Suprapubic skin (tissue), 4 donors: ENCODE results near the gene MATR3. TPM values are rescaled to one million over a fixed set of nuclear protein-coding genes. Genes with fewer than 3 reads are reported as not detected.

Source experiments
- DNase-seq, 2 donors: peaks; one replicate each; pipeline ENCODE4 v3.0.0-alpha.2; 2019; ENCODE audit warnings: low spot score in 2 of 2
- H3K27ac ChIP-seq: fragments of 200-600 bp; sonication (generic); one replicate; pipeline ENCODE4 v1.5.1; 2019
- H3K27me3 ChIP-seq: fragments of 200-600 bp; sonication (generic); one replicate; pipeline ENCODE4 v1.5.1; 2019
- H3K36me3 ChIP-seq: fragments of 200-600 bp; sonication (generic); one replicate; pipeline ENCODE4 v1.5.1; 2019
- H3K4me1 ChIP-seq: fragments of 200-600 bp; sonication (generic); one replicate; pipeline ENCODE4 v1.5.1; 2019
- H3K4me3 ChIP-seq: fragments of 200-600 bp; sonication (generic); one replicate; pipeline ENCODE4 v1.5.1; 2019; ENCODE audit warnings: mild to moderate bottlenecking
- H3K9me3 ChIP-seq: fragments of 200-600 bp; sonication (generic); one replicate; pipeline ENCODE4 v1.5.1; 2019
- EP300 ChIP-seq: sonication (generic); formaldehyde crosslinking; IDR thresholded peaks from one replicate; pipeline ENCODE4 v1.6.1; 2017; ENCODE audit warnings: antibody characterized with exemption
- POLR2A ChIP-seq, 2 donors: fragments of 450-650 bp; IDR thresholded peaks; one replicate each; pipeline ENCODE4 v1.6.1; 2017; ENCODE audit warnings: antibody characterized with exemption in 2 of 2, mild to moderate bottlenecking in 2 of 2, moderate library complexity in 2 of 2
- POLR2AphosphoS5 ChIP-seq, 3 donors: sonication (generic); formaldehyde crosslinking; IDR thresholded peaks; one replicate each; pipeline ENCODE4 v1.6.1; 2017; ENCODE audit warnings: antibody characterized with exemption in 3 of 3
- WGBS: methylation state at CpG from one replicate; pipeline ENCODE4 v1.1.5; 2018; 5-methylcytosine and 5-hydroxymethylcytosine counted together
- total RNA-seq, 4 donors: library from RNA; depleted of rRNA; stranded (reverse); fragments of >200 nt; gene quantifications; one replicate each; pipeline ENCODE4 v1.1.0, GENCODE V29; 2016
- TF ChIP-seq, protein P1 (sequence below), 2 donors: fragments of 200-600 bp in 1 of 2; fragments of 450-650 bp in 1 of 2; sonication (generic) in 1 of 2; IDR thresholded peaks; one replicate each; pipeline ENCODE4 v1.5.1; 2016 to 2019; ENCODE audit warnings: antibody characterized with exemption in 2 of 2, mild to moderate bottlenecking in 1 of 2, moderate library complexity in 1 of 2

Gene MATR3
- total RNA-seq, 4 donors from 2014 or later = 115 to 192 (median 129) TPM

DNA sequence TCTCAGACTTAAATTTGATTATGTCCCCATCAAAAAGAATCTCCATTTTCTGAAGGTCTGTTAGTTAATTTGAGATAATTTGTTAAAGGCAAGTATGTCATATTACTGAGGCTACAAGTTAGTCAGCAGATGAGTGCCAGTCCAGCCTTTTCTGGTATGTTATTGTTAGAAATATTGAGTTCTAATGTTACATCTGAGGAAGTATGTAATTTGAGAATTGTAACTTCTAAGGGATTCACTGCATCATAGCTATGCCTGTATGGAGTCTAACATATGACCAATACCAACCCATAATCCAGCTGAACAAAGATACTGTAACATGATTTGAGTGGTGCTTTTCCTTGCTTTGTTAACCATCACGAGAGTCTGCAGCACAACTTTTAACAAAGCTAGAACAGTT lies 75.6 kb downstream of the MATR3 start:
- H3K27me3 ChIP-seq = no peaks in the 10 kb centered on the region
- TF ChIP-seq POLR2AphosphoS5 (IDR thresholded peaks at IDR 0.05) (no peak), POLR2A (IDR thresholded peaks at IDR 0.05) (no peak), EP300 (no peak)
- TF ChIP-seq, protein P1, sequence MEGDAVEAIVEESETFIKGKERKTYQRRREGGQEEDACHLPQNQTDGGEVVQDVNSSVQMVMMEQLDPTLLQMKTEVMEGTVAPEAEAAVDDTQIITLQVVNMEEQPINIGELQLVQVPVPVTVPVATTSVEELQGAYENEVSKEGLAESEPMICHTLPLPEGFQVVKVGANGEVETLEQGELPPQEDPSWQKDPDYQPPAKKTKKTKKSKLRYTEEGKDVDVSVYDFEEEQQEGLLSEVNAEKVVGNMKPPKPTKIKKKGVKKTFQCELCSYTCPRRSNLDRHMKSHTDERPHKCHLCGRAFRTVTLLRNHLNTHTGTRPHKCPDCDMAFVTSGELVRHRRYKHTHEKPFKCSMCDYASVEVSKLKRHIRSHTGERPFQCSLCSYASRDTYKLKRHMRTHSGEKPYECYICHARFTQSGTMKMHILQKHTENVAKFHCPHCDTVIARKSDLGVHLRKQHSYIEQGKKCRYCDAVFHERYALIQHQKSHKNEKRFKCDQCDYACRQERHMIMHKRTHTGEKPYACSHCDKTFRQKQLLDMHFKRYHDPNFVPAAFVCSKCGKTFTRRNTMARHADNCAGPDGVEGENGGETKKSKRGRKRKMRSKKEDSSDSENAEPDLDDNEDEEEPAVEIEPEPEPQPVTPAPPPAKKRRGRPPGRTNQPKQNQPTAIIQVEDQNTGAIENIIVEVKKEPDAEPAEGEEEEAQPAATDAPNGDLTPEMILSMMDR (IDR thresholded peaks at IDR 0.05) = no peak

DNA sequence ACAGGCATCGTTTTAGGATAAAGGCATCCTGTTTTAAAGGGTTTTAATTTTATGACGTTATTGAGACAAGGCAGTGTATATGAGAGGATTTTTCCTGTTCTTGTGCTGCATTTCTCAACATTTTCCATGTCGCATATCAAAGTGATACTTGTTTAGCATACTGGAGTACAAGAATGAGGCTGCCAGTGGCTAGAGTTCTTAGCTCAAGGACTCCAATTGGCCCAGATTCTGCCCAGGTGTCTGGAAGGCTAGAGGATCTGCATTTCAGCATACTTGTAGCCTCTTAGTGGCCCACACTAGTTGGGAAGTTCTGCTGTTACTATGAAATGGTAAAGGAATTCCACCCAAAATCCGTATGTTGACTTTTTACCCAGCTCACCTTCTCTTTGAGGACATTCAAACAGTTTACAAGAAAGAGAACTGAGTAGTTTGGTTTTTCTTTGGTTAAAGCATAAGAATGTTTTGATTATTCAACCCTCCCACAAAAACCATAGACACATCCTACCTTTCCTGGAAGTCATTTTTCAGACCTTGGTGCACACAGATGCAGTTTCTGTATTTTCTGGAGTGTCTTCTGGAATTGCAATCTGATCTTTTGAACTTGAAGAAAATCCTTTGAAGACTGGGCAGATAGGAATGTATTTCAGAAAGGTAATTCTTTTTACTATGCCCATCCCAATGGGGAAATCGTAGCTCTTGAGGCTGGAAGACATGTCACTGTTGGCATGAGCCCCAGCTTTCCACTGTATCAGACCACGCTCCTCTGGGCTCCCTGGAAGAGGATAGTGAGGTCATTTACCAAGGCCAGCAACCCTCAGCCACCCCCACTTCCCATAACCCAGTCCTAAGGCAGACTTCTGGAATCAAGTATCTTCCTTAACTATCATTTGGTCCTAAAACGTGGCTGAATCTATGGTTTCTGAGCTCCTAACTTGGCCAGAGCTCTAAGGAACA lies 78.2 kb downstream of the MATR3 start:
- DNase-seq = no peak
- no peak for TF ChIP-seq POLR2AphosphoS5 (IDR thresholded peaks at IDR 0.05)
- TF ChIP-seq, protein P1 (IDR thresholded peaks at IDR 0.05) = no peak
- TF ChIP-seq EP300 = no peak
- no peak for TF ChIP-seq POLR2A (IDR thresholded peaks at IDR 0.05)
- 81% methylated on average over 7 of the region's 7 CpGs for WGBS
- Histone ChIP-seq H3K27me3 (no peaks in the 10 kb centered on the region), H3K27ac (no peak overlapping the region), H3K4me3 (no peak overlapping the region), H3K9me3 (no peaks in the 10 kb centered on the region), H3K4me1 (peaks cover 11% of the 10 kb centered on the region), H3K36me3 (peaks cover 57% of the 10 kb centered on the region)

More for the DNA sequence above, 75.6 kb downstream of the MATR3 start:
- Histone ChIP-seq H3K4me1 (peaks cover 10% of the 10 kb centered on the region), H3K27ac (no peak overlapping the region), H3K4me3 (no peak overlapping the region), H3K36me3 (peaks cover 75% of the 10 kb centered on the region), H3K9me3 (no peaks in the 10 kb centered on the region)
- 80% methylated on average over 1 of the region's 1 CpG for WGBS
- DNase-seq = no peak

DNA sequence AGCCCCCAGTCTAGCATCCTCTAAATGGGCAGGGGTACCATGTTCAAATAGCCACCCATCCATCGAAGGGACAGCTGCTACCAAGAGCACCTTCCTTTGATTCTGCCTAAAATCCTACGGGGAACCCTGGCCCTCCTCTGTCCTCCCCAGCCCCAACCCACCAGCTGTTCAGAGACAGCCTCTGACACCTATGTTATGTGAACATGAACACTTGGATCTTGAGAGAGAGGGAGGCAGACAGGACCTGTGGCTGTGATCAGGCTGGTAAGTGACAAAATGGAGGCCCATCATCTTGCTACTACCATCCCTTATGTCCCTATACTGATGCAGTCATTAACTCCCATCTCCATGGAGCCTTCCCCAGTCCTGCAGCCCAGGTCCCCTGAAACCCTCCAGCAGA lies 81.4 kb downstream of the MATR3 start:
- Histone ChIP-seq H3K4me1 (peaks cover 21% of the 10 kb centered on the region), H3K4me3 (no peak overlapping the region), H3K27me3 (no peaks in the 10 kb centered on the region), H3K27ac (no peak overlapping the region), H3K36me3 (peaks cover 30% of the 10 kb centered on the region), H3K9me3 (no peaks in the 10 kb centered on the region)
- no peak for DNase-seq
- WGBS = 100% methylated on average over 2 of the region's 2 CpGs
- TF ChIP-seq POLR2A (IDR thresholded peaks at IDR 0.05) (no peak), EP300 (no peak), POLR2AphosphoS5 (IDR thresholded peaks at IDR 0.05) (no peak)

DNA sequence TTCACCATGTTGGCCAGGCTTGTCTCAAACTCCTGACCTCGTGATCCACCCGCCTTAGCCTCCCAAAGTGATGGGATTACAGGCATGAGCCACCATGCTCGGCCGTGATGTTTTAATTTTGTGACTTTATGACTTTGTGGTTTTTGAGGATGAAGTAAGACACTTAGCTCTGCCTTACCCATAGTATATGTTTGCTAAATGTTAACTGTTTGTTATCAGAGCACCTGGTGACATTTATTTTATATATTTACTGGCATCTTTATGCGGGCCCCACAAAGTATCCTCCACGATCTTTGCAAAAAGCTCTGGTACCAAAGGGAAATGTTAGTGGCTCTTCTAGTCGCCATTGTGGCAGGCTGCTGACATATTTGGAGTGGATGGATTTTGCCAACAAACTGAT lies 82.8 kb downstream of the MATR3 start:
- Histone ChIP-seq H3K27ac (no peak overlapping the region), H3K9me3 (no peaks in the 10 kb centered on the region), H3K4me1 (peaks cover 21% of the 10 kb centered on the region), H3K4me3 (no peak overlapping the region), H3K27me3 (no peaks in the 10 kb centered on the region), H3K36me3 (peaks cover 15% of the 10 kb centered on the region)
- DNase-seq = no peak
- TF ChIP-seq EP300 (no peak), POLR2AphosphoS5 (IDR thresholded peaks at IDR 0.05) (no peak), POLR2A (IDR thresholded peaks at IDR 0.05) (no peak)
- TF ChIP-seq, protein P1 (IDR thresholded peaks at IDR 0.05) = no peak
- 88% methylated on average over 7 of the region's 7 CpGs for WGBS

DNA sequence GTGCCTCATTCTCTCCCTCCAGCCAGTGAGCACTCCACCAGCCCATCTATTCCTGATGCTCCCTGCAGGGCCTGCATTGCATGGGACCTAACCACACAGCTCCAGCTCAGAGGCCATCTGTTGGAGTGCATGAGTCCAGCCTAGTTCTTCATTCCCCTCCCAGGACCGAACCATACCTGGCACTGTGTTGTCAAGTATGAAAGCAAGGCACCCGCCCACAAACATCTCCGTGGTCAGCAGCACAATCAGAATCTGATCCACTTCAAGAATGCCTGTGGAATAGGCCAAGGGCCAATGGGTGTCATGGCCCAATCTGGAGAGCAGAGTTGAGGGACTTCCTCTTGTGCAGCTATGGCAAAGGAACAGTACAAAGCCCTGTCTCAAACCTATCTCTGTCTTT lies 83.7 kb downstream of the MATR3 start:
- H3K9me3 ChIP-seq = no peaks in the 10 kb centered on the region
- no peak for TF ChIP-seq EP300
- H3K4me1 ChIP-seq = peaks cover 21% of the 10 kb centered on the region
- no peak overlapping the region for H3K4me3 ChIP-seq
- H3K36me3 ChIP-seq = peaks cover 8% of the 10 kb centered on the region
- 92% methylated on average over 3 of the region's 3 CpGs for WGBS
- DNase-seq = peak; percentile 43 to 50
- H3K27ac ChIP-seq = no peak overlapping the region
- no peaks in the 10 kb centered on the region for H3K27me3 ChIP-seq

DNA sequence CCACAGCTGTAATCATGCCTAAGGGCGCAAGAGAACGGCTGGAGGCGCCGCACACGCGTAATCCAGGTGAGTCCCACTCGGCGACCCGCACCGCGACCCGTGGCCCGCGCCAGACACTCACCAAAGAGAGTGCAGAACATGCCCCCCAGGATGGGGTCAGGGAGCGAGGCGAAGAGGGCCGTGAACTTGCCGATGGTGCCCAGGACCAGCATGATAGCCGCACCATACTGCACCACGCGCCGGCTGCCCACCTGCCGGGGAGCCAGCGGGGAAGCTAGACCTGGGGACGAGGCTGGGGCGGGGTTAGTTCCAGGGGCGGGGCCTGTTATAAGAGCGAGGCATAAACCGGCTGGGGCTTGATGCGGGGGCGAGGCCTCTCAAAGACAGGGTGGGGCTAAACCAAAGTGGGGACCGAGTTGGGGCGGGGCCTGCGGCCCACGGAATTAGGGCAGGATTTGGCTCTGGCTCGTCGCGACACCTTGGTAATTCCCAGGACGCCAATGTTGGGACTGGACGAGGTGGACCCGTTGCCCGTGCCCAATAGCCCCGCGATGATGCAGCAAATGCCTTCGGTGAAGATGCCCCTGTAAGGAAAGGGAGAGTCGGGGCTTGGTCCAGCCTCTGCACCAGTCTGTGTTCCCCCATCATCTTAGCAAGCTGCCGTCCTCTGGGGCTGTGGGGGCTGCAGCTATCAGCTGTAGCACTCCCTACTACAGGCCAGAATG lies 84.7 kb downstream of the MATR3 start:
- DNase-seq = peak; percentile 63 to 73
- WGBS = 65% methylated on average over 47 of the region's 47 CpGs
- H3K9me3 ChIP-seq = no peaks in the 10 kb centered on the region
- TF ChIP-seq, protein P1 (IDR thresholded peaks at IDR 0.05) = no peak
- TF ChIP-seq POLR2AphosphoS5 (IDR thresholded peaks at IDR 0.05) (no peak), EP300 (no peak), POLR2A (IDR thresholded peaks at IDR 0.05) (no peak)
- H3K27me3 ChIP-seq = no peaks in the 10 kb centered on the region
- H3K4me3 ChIP-seq = no peak overlapping the region
- H3K4me1 ChIP-seq = peaks cover 27% of the 10 kb centered on the region
- H3K27ac ChIP-seq = no peak overlapping the region
- peaks cover 8% of the 10 kb centered on the region for H3K36me3 ChIP-seq
